PC-9 (cell line): ENCODE data around the gene PRR33. TPM values are rescaled to one million over a fixed set of nuclear protein-coding genes. Genes with fewer than 3 reads are reported as not detected.

Experiments
- BruUV-seq: library from RNA; stranded (reverse); fragments of 400-500 nt; replicated peaks from 2 replicates; lab custom pipeline; 2021; lab: Mats Ljungman, UMichigan
- CTCF ChIA-PET: fragments of 300-600 bp; sonication (Branson Sonifier 250); formaldehyde crosslinking; loops from one replicate; lab custom pipeline; 2022; ENCODE audit warnings: antibody characterized with exemption; lab: Charles Lee
- POLR2A ChIA-PET: fragments of 300-600 bp; sonication (Branson Sonifier 250); formaldehyde crosslinking; loops from one replicate; lab custom pipeline; 2022; ENCODE audit warnings: antibody characterized with exemption; ENCODE audit not compliant: unreplicated experiment; lab: Charles Lee
- DNase-seq, 2 experiments: peaks; one replicate each; pipeline versions ENCODE4 v3.0.0 to v3.0.0-alpha.2; 2015 to 2022; ENCODE audit warnings: mixed read lengths in 1 of 2
- H2AFZ ChIP-seq: fragments of 200-600 bp; sonication (generic); 2 replicates; pipeline ENCODE4 v1.8.1; 2017; ENCODE audit warnings: antibody characterized with exemption
- H3F3A ChIP-seq: fragments of 200-600 bp; sonication (generic); 2 replicates; pipeline ENCODE4 v1.8.1; 2017; ENCODE audit warnings: antibody characterized with exemption, mild to moderate bottlenecking, low read depth; ENCODE audit not compliant: insufficient read depth
- H3K27ac ChIP-seq: fragments of 200-600 bp; sonication (generic); 2 replicates; pipeline ENCODE4 v1.6.1; 2016; ENCODE audit warnings: mixed run types
- H3K27me3 ChIP-seq: fragments of 200-600 bp; sonication (generic); 2 replicates; pipeline ENCODE4 v1.6.1; 2016; ENCODE audit warnings: low read depth, mixed run types; ENCODE audit not compliant: insufficient read depth
- H3K36me3 ChIP-seq: fragments of 200-600 bp; sonication (generic); 2 replicates; pipeline ENCODE4 v1.6.1; 2016; ENCODE audit warnings: low read depth, mixed run types
- H3K4me1 ChIP-seq: fragments of 200-600 bp; sonication (generic); replicated peaks from 2 replicates; pipeline ENCODE4 v1.6.1; 2016; ENCODE audit warnings: mixed run types; ENCODE audit not compliant: insufficient read depth
- H3K4me2 ChIP-seq: fragments of 200-600 bp; sonication (generic); 2 replicates; pipeline ENCODE4 v1.6.1; 2017; ENCODE audit warnings: mixed run types
- H3K4me3 ChIP-seq: fragments of 200-600 bp; sonication (generic); 2 replicates; pipeline ENCODE4 v1.6.1; 2016; ENCODE audit warnings: mixed run types
- H3K79me2 ChIP-seq: fragments of 200-600 bp; sonication (generic); 2 replicates; pipeline ENCODE4 v1.6.1; 2017; ENCODE audit warnings: low read depth, mixed run types
- H3K9me2 ChIP-seq: fragments of 200-600 bp; sonication (generic); 2 replicates; pipeline ENCODE4 v1.8.1; 2017; ENCODE audit warnings: mild to moderate bottlenecking; ENCODE audit not compliant: insufficient read depth
- H3K9me3 ChIP-seq: fragments of 200-600 bp; sonication (generic); 2 replicates; pipeline ENCODE4 v1.8.1; 2016; ENCODE audit warnings: low read depth; ENCODE audit not compliant: insufficient read depth
- H4K20me1 ChIP-seq: fragments of 200-600 bp; sonication (generic); 2 replicates; pipeline ENCODE4 v1.8.1; 2017; ENCODE audit not compliant: insufficient read depth
- CTCF ChIP-seq: fragments of 200-600 bp; sonication (generic); conservative IDR thresholded peaks from 2 replicates; pipeline ENCODE4 v1.6.1; 2017; ENCODE audit warnings: mixed run types, antibody characterized with exemption, mild to moderate bottlenecking, moderate library complexity
- EZH2 ChIP-seq: fragments of 200-600 bp; sonication (generic); IDR thresholded peaks from 2 replicates; pipeline ENCODE4 v1.8.0; 2017; ENCODE audit warnings: antibody characterized with exemption, low read depth
- intact Hi-C: fragments of 100-400 bp; cut with micrococcal nuclease; formaldehyde crosslinking; loops from one replicate; pipeline ENCODE4 v1.10.0; 2022; ENCODE audit not compliant: unreplicated experiment
- total RNA-seq: library from RNA; stranded (reverse); gene quantifications from 2 replicates; pipeline ENCODE4 v1.2.3, GENCODE V29; 2021

The PRR33 gene
- total RNA-seq, 1 experiment from 2014 or later: not detected

GRCh38 chr11:1852271-1852876 is 39.3 kb downstream of the PRR33 start:
- Histone ChIP-seq H3F3A (no peaks in the 10 kb centered on the region), H3K36me3 (no peaks in the 10 kb centered on the region), H3K4me1 (no peaks in the 10 kb centered on the region), H3K27ac (no peak overlapping the region), H4K20me1 (no peaks in the 10 kb centered on the region), H3K79me2 (no peaks in the 10 kb centered on the region), H3K9me2 (no peaks in the 10 kb centered on the region), H3K4me2 (no peak overlapping the region), H3K4me3 (no peak overlapping the region), H3K27me3 (no peaks in the 10 kb centered on the region), H2AFZ (no peak overlapping the region), H3K9me3 (no peaks in the 10 kb centered on the region)
- intact Hi-C loops: no loop called here
- CTCF ChIA-PET: no interaction called here
- TF ChIP-seq EZH2 (no peak), CTCF (no peak)
- DNase-seq: no peak
- BruUV-seq: no TSS peak
- POLR2A ChIA-PET: no interaction called here

DNA sequence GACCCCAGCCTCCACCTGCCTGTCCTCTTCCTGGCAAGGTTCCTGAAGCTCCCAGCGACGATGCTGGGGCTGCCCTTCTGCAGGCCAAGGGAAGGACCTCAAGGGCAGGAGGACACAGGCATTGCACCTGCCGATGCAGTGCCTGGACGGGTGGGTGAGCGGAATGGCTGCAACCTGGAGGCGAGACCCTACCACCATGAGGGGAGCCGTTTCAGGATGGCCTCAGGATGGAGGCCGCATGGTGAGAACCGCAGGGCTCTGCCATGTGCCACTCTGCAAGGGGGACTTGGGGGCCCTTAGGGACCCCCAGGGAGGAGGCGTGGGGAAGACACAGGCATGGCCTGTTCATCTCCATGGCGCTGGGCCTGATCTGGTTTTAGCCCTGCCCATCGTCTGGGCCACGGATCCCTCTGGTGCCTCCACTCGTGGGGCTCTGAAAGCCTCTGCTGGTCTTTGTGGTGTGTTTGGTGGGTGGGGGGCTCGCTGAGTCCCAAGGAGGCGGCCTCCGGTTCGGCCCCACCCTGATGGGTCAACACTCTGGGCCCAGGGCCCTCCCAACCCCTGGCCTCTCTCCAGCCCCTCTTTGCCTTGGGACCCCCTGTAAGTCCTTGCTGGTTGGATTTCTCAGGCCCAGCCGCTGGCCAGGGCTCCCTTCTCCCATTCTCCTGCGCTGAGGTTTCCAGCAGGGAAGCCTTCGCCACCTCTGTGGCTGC is 40.1 kb downstream of the PRR33 start:
- ChIA-PET CTCF (no interaction called here), POLR2A (no interaction called here)
- no peaks in the 10 kb centered on the region for H3K36me3 ChIP-seq
- no peak overlapping the region for H3K4me2 ChIP-seq
- DNase-seq: no peak
- BruUV-seq: no TSS peak
- intact Hi-C loops: no loop called here
- no peaks in the 10 kb centered on the region for H3K79me2 ChIP-seq
- no peaks in the 10 kb centered on the region for H3K27me3 ChIP-seq
- H3K4me1 ChIP-seq: no peaks in the 10 kb centered on the region
- no peak overlapping the region for H3K27ac ChIP-seq
- H3F3A ChIP-seq: no peaks in the 10 kb centered on the region
- no peaks in the 10 kb centered on the region for H4K20me1 ChIP-seq
- no peaks in the 10 kb centered on the region for H3K9me3 ChIP-seq
- TF ChIP-seq EZH2: no peak
- TF ChIP-seq CTCF: no peak
- H3K9me2 ChIP-seq: no peaks in the 10 kb centered on the region
- no peak overlapping the region for H2AFZ ChIP-seq
- no peak overlapping the region for H3K4me3 ChIP-seq

- H3K4me1 ChIP-seq: no peaks in the 10 kb centered on the region; the same call in 1 of the 2 replicates
- ChIA-PET POLR2A (interaction anchor here (0.6 kb wide), 1 partner anchor 97 kb away, joined by 3 read pairs; no protein-coding TSS in a partner anchor), CTCF (interaction anchor here (0.6 kb wide), 1 partner anchor 152 kb away, joined by 4 read pairs; the partner anchor contains the start of gene KRTAP5-6)
- no peaks in the 10 kb centered on the region for H3K27me3 ChIP-seq
- H3K4me3 ChIP-seq: no peak overlapping the region
- intact Hi-C loops: no loop called here
- H3K79me2 ChIP-seq: no peaks in the 10 kb centered on the region
- BruUV-seq: no TSS peak
- no peaks in the 10 kb centered on the region for H3F3A ChIP-seq
- H3K4me2 ChIP-seq: no peak overlapping the region
- no peaks in the 10 kb centered on the region for H3K36me3 ChIP-seq
- TF ChIP-seq CTCF: no peak
- TF ChIP-seq EZH2: no peak
- H3K9me2 ChIP-seq: no peaks in the 10 kb centered on the region
- DNase-seq: no peak
- no peaks in the 10 kb centered on the region for H3K9me3 ChIP-seq
- no peaks in the 10 kb centered on the region for H4K20me1 ChIP-seq
- H2AFZ ChIP-seq: no peak overlapping the region
- no peak overlapping the region for H3K27ac ChIP-seq
Observed at GRCh38 chr11:1848640-1849430, 42.9 kb downstream of the PRR33 start.
